GM21825 (cell line): ENCODE data around the gene PRG3.

Experiments
- ATAC-seq: cut with Tn5 transposase; IDR thresholded peaks from one replicate; pipeline ENCODE4 v1.9.1; 2021; ENCODE audit warnings: mild to moderate bottlenecking, moderate library complexity; ENCODE audit not compliant: unreplicated experiment

The PRG3 gene

GRCh38 chr11:57391539-57391938, 10.6 kb upstream of the PRG3 start:
- ATAC-seq = no peak

GRCh38 chr11:57391111-57391510, 10.2 kb upstream of the PRG3 start:
- no peak for ATAC-seq

DNA sequence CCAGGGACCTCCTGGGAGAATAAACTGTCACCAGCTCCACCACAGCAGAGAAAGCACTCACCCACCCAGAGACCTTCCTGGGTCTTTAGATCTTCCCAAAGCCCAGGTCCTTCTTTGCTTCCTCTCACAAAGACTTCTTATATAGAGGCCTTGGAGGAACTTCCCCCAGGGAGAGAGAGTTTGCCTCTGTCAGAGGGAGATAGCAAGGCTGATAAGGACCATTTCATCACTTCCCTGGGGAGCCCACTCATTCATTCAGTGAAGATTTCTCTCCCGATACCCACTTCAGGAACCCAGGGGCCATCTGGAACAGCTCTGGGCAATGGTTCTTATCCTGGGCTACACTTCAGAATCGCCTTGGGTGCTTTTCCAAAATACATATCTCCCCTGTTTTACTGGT, 9.6 kb upstream of the PRG3 start, which contains the start of gene PRG2:
TSS of gene PRG2 (minus strand) at position 116 of the 400 bp plus-strand sequence. CDS start 706 bp downstream, outside the sequence.
- ATAC-seq = no peak

GRCh38 chr11:57387289-57388030, 6.5 kb upstream of the PRG3 start:
- ATAC-seq = no peak

GRCh38 chr11:57386178-57386940, 5.4 kb upstream of the PRG3 start:
- no peak for ATAC-seq

GRCh38 chr11:57379732-57380131, 1.2 kb downstream of the PRG3 start:
- ATAC-seq = no peak

GRCh38 chr11:57378186-57378585, 2.8 kb downstream of the PRG3 start:
- ATAC-seq = no peak

DNA sequence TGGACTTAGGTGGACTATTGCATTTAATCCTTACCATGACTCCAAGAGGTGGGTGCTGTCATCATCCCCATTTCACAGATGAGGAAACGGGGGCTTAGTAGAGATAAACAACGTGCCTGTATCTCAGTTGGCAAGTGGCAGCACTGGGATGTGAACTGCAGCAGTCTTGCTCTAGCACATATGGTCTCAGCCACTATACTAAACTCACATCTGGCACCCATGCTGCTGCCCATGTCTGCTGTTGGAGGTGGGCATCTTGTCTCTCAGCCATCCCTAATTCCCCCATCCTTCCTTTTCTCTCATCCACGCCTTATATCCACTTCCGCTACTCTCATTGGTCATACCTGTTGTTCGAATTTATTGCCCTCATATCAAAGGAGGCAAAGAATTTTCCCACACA, 3.8 kb downstream of the PRG3 start:
- ATAC-seq = no peak

- no peak for ATAC-seq
Observed at GRCh38 chr11:57376095-57377090, 4.6 kb downstream of the PRG3 start.

DNA sequence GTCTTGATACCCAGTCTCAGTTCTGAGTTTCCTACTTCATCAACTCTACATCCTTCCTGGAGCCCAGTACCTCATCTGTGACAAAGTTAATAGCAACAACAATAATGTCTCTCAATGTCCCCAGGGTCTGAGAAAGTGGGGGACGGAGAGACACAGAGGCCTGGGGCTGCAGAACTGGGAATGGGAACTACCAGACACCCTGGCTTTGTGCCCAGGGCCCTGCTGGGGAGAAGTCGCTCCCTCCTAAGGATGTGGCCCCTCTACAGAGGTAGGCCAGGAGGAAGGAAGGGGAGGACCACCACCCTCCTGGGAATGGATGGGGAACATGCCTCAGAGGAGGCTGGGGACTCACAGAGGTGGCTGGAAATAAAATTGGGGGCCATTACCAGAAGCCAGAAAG, 5.5 kb downstream of the PRG3 start:
- no peak for ATAC-seq

DNA sequence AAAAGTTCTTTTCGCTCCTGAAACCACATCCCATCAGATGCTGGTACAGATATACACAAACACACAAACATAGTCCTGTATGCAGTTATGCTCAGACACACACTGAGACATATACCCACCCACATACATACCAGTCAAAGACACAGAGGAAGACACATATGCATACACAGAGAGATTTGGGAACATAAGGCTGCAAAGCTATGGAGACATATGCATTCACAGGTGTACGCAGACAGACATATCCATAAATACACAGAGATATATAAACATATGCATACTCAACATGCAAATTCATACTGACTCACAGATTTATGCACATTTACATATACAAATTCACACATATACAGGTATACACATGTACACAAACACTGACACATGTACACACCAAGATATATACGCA, 6.0 kb downstream of the PRG3 start:
- ATAC-seq = no peak

DNA sequence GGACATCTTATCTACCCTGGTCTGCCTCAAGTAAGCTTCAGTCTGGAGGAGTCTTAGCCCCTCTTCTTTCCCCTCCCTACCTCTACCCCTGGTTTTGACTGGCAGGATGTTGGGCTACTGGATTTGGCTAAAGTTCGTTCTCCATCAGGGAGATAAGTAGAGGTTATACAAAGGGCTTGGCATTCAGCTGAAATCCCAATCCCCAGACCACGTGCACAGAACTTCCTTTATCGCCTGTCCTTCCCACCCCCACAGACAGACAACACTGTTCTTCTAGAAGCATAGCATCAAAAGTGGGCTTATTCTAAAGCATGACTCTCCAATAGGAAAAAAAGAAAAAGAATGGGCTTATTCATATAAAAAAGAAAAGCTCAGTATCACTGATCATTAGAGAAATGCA, 7.8 kb downstream of the PRG3 start:
- ATAC-seq = no peak

DNA sequence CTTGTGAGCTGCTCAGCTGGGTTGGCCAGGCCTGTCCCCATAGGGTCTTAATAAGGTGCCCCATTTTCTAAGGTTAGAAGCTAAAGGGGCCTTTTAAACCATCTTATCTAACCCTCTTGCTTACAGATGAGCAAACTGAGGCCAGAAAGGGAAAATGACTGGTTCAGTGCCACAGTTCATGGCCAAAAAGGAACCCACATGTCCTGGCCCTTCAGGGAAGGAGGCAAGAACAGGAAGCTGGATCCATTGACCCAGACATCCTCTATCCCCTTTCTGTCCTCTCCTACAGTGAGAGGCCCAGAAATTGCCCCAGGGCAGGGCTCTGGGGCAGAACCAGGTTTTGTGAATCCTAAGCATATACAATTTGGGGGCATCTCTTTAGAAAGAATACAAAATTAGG, 10.0 kb downstream of the PRG3 start:
- no peak for ATAC-seq

- no peak for ATAC-seq
Observed at GRCh38 chr11:57370251-57370650, 10.7 kb downstream of the PRG3 start.

DNA sequence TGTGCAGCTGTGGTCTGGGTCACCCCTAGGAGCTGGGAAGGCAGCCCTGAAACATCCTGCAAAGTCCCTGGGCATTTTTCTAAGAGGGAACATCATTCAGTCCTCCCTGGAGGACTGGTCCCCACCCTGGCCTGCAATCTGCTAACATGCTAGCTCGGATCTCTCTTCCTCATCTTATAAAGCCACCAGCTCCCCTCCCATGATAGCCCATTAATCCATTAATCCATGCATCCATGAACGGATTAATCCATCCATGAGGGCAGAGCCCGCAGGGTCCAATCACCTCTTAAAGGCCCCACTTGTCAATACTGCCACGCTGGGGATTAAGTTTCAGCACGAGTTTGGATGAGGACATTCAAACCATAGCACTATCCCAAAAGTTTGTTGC, 12.1 kb downstream of the PRG3 start:
- no peak for ATAC-seq

GRCh38 chr11:57368106-57368844, 12.7 kb downstream of the PRG3 start:
- no peak for ATAC-seq

DNA sequence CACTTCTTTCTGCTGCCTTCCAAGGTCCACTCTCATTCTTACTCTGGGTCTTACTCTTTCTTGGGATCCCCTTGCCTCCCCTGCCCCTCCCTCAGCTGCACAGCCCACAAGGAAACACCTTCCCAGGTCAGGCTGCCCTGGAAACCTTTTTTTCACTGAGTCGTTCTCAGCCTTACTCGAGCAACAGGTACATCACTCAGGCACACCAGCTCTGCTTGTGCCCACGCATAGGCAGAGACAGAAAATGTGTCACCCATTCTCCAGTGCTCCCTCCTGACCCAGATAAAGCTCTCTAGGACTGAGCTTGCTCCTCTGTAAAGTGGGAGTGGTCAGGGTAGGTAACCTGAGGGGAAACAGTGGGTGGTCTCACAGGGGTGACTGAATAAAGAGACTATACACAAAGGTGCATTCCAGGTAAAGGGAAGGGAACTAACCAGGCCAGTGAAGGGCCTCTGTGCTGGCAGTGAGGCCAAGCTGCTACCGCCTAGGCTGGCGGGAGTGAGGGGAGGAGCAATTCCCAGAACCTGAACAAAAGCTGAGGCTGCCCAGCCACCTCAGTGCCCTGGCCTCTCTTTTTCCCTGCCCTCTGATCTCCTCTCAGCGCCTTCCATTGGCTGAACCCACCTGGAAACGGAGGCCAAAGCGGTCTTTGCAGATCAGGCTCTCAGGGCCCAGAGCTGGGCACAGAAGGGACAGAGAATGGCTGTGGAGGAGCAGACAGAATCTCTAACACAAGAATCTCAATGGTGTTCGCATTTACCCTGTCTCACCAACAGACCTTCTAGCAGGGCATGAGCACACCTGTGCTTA, 15.9 kb downstream of the PRG3 start:
- ATAC-seq = no peak

DNA sequence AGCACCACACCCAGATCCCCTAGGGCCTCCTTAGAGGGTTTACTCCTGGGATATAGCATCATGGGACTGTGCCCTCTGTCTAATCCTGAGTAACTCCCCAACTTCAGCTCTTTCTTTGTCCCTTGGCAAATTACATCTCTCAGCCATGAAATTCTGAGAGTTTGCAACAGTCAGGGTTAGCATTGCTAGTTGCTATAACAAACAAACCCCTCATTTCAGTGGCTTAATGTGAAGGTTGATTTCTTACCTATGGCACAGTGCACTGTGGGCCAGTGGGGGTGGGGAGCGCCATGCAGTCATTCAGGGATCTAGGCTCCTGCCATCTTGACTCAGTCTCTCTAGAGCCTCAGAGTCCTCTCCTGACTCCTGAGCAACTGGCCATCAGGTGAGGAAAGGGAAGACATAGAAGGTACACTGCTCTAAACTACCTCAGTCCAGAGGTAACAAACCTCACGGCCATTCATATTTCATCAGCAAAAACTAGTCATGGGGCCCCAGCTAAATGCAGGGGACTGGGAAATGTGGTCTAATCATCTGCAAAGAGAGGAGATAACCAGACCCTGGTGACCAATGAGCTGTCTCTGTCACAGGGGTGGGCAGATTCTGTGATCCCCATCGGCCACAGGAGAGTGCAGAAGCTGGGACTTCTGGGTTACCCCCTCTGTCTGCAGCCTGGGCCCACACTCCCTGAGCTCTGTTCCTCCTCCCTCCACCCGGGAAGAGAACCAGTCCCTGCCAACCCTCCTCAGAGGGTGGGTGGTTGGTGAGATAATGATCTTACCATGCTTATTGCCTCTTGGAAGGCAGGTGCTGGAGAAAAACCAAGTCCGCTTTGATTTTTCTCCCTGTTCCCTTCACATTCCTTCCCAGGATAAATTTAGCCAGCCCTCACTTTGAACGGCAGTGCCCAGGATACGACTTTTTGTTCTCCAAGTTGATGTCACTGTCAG, 17.5 kb downstream of the PRG3 start:
- ATAC-seq = no peak

- ATAC-seq = no peak
Observed at GRCh38 chr11:57361926-57362325, 19.0 kb downstream of the PRG3 start.
